ENCODE measurements around the gene CHAF1B.

DNA sequence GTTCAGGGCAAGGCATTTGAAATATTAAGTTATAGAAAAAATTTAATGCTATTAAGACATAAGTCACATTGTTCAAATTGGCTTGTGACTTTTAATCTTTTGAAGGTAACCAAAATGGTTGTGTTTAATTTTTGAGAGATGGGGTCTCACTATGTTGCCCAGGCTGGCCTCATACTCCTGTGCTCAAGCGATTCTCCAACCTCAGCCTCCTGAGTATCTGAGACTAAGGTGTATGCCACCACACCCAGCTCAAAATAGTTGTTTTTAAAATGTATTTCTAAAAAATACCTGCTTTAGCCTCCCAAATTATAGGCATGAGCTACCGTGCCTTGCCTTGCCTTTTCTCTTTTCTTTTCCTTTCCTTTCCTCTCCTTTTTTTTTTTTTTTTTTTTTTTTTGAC, 26.0 kb upstream of the CHAF1B start:
- TF ChIP-seq, protein P1, sequence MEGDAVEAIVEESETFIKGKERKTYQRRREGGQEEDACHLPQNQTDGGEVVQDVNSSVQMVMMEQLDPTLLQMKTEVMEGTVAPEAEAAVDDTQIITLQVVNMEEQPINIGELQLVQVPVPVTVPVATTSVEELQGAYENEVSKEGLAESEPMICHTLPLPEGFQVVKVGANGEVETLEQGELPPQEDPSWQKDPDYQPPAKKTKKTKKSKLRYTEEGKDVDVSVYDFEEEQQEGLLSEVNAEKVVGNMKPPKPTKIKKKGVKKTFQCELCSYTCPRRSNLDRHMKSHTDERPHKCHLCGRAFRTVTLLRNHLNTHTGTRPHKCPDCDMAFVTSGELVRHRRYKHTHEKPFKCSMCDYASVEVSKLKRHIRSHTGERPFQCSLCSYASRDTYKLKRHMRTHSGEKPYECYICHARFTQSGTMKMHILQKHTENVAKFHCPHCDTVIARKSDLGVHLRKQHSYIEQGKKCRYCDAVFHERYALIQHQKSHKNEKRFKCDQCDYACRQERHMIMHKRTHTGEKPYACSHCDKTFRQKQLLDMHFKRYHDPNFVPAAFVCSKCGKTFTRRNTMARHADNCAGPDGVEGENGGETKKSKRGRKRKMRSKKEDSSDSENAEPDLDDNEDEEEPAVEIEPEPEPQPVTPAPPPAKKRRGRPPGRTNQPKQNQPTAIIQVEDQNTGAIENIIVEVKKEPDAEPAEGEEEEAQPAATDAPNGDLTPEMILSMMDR (IDR thresholded peaks at IDR 0.05) = no peak
- no peak for TF ChIP-seq POLR2A (IDR thresholded peaks at IDR 0.05)

Measured in adrenal gland (tissue), 5 donors.